Superior temporal gyrus (tissue), 1 donor: ENCODE measurements around the gene RHEX.

Experiments used
- DNase-seq: peaks from one replicate; pipeline ENCODE4 v3.0.0-alpha.2; 2016; ENCODE audit errors: extremely low spot score

The RHEX gene

GRCh38 chr1:206116191-206116872, 63.4 kb downstream of the RHEX start:
- DNase-seq: no peak

DNA sequence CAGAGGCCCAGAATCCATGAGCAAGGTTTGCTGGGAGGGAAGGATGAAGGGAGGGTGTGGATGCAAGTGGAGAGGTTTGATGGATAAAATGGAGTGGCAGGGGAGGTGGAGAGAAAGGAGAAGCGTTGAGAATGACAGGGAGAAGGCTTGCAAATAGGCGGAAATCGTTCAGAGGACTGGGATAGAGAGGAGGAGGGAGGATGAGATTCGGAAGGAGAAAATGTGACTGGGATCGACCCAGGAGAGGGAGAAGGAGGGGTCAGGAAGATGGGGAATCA, 63.8 kb downstream of the RHEX start:
- no peak for DNase-seq

GRCh38 chr1:206117151-206117948, 64.4 kb downstream of the RHEX start, which contains the start of gene AVPR1B:
Gene AVPR1B (minus strand): TSS chr1:206117388. CDS start chr1:206116890, 498 bp downstream.
- no peak for DNase-seq

DNA sequence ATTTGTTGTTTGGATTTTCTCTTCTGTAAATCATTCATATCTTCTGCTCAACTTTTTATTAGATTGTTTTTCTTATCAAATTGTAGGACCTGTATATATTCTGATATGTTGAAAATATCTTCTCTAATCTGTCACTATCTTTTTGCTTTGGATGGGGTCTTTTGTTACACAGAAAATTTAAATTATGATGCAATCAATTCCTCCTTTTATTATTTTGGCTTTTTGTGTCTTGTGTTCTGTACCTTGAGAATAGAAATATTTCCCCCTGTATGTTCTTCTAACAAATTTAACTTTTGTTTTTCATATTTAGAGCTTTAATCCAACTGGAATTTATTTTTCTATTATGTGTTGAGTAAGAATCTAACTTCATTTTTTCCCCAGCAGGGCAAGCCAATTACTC, 67.4 kb downstream of the RHEX start:
- DNase-seq: no peak

DNA sequence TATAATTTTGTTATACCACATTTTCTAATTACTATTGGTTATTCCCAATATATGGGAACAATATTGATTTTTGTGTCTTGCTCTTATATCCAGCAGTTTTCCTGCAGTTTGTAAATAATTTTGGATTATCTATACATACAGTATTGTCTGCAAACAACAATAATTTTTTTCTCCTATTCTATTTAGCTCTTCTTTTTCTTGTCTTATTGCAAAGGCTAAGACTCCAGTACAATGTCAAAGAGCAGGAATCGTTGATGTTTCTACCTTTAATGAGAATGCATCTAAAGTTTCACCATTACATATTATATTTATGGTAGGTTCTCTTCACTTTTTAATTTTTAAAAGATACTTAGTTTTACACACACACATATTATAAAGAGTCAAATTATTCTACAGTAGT, 68.3 kb downstream of the RHEX start:
- DNase-seq: no peak

GRCh38 chr1:206122686-206123085, 69.7 kb downstream of the RHEX start:
- DNase-seq: no peak

DNA sequence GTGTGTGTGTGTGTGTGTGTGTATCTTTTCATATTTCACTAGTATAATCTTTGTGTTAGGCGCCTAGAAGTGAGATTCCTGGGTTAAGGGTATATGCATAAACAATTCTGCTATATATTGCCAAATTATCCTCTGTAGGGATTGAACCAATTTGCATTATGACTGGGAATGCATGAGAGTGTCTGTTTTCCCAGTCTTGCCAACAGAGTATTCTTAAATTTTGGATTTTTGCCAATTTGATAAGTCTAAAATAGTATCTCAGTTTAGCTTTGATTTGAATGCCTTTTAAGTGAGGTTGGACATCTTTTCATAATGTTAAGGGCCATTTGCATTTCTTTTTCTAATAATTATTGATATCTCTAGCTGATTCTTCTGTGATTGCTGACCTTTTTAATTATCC, 72.4 kb downstream of the RHEX start:
- DNase-seq: no peak

- DNase-seq: no peak
These were observed 74.4 kb downstream of the RHEX start for GRCh38 chr1:206127336-206127735.

DNA sequence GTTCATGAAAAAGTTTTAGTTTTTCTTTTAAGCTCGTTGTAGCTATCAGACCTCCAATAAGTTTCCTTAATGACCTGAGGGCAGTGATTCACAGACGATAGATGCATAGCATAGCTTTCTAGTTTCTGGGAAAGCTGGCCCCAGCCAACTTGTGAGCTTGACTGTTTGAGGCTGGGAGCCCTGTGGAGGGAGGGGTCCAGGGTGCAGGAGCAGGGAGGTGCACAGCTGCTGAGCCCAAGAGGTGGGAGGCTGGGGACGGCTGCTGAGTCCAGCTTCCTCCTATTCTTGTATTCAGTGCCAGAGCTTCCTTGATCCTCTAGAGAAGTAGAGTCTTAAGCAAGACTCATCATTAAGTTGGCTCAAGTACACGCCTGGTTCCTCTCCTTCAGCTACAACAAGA, 75.2 kb downstream of the RHEX start:
- DNase-seq: no peak

- DNase-seq: no peak
These were observed 78.1 kb downstream of the RHEX start for GRCh38 chr1:206131037-206131436.

- DNase-seq: no peak
These were observed 80.9 kb downstream of the RHEX start for GRCh38 chr1:206133751-206134415.

DNA sequence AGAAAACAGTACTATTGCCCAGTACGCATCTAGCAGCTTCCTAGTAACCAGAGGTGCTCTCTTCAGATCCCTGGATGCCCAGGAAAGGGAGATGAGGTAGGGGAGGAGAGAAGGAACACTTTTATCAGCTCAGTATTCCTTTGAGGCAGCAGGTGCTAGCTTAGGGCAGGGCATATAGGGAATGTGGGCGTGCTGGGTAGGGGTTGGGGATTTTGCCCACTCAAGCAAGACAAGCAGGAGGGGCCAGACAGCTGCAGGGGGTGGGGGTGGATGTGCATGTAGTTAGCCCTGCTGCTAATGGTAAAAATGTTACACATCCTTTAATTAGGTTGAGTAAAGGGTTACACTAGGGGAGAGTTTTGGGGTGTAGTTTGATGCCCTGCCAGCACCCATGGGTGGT, 82.3 kb downstream of the RHEX start:
- DNase-seq: no peak

DNA sequence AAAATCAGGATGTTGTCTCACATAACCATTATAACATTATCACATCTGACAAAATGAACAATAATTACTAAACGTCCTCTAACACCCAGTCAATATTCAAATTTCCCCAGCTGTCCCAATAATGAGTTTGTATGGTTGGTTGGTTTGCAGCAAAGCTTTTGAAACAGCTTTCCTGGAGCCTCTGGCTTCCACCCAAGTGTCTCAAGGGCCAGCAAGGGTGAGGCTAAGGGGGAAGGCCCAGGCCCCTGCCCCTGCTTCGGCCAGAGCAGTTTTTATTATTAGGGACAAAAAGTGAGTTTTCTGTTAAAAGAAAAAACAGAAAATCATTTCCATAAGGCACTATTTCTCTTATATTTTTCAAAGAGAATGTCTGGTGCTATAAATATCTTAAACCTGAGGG, 83.3 kb downstream of the RHEX start:
- DNase-seq: no peak

GRCh38 chr1:206142011-206142410, 89.0 kb downstream of the RHEX start:
- DNase-seq: no peak

- no peak for DNase-seq
These were observed 89.8 kb downstream of the RHEX start for GRCh38 chr1:206142770-206143169.

DNA sequence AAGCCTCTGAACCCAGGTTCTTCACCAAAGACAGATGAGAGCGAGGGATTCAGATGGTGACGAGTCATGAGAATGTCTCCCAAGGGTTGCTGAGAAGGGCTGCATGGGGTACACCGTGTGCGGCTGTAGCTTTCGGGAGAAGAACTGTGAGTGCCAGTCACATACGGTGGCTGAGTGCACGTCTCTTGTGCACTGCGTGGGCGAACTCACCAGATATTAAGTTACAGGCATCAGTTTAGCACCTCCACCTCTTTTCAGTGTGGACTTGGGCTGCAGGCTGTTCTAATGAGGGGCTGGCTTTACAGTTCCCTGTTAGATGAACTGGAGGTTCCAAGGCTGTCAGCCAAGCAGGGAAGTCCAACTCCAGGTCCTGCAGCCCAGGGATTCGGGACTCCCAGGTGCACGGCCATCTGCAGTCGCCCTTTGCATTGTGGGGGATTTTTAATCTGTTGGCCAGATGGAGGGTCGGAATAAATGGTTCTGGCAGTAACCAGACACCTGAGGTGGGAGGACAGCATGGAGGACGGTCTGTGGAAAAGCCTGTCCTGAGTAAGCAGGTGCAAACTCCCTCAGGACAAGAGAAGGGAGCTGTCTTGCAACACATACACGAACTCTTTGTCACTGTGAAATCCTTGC, 90.7 kb downstream of the RHEX start:
- no peak for DNase-seq

GRCh38 chr1:206144605-206145004, 91.6 kb downstream of the RHEX start:
- DNase-seq: no peak

DNA sequence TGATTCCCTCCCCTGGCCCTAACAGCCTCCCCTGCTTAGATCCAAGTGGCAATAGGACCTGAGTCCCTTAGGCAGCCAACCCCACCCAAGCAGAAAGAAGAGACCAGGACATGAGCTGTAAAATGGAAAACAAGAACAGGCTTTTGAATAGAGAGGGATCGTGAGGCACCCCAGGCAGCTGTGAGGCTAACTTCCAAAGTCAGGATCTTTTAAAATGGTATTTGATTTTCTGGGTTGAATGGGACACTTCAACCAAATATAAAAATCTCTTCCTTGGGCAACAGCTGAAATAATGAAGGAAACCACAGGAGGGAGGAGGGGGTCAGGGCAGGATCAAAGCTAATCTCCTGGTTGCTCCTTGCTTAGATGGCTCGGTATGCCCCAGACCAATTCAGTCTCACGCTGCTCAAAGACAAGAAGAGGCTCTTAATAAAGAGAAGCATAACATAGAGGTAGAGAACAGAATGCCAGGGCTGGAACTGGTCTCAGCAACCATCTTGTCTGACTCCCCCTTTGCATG, 92.9 kb downstream of the RHEX start:
- no peak for DNase-seq
